GM19372 (cell line): ENCODE data around the gene KCNA5.

Source experiments
- ATAC-seq: cut with Tn5 transposase; IDR thresholded peaks from one replicate; pipeline ENCODE4 v1.9.1; 2021; ENCODE audit warnings: mild to moderate bottlenecking, low read depth, moderate library complexity; ENCODE audit not compliant: unreplicated experiment

KCNA5 gene

GRCh38 chr12:5059358-5059757 lies 15.7 kb downstream of the KCNA5 start:
- ATAC-seq, result no peak

GRCh38 chr12:5060958-5061357 lies 17.3 kb downstream of the KCNA5 start:
- no peak for ATAC-seq

- no peak for ATAC-seq
These were observed 19.5 kb downstream of the KCNA5 start for GRCh38 chr12:5063149-5063548.

- no peak for ATAC-seq
These were observed 21.3 kb downstream of the KCNA5 start for GRCh38 chr12:5064913-5065490.

- ATAC-seq, result no peak
These were observed 22.6 kb downstream of the KCNA5 start for GRCh38 chr12:5066251-5066650.

GRCh38 chr12:5068126-5068525 lies 24.4 kb downstream of the KCNA5 start:
- no peak for ATAC-seq

- ATAC-seq, result no peak
These were observed 24.9 kb downstream of the KCNA5 start for GRCh38 chr12:5068619-5069018.

GRCh38 chr12:5070090-5070489 lies 26.4 kb downstream of the KCNA5 start:
- no peak for ATAC-seq

GRCh38 chr12:5071496-5071895 lies 27.8 kb downstream of the KCNA5 start:
- ATAC-seq, result no peak

- ATAC-seq, result no peak
These were observed 28.6 kb downstream of the KCNA5 start for GRCh38 chr12:5072311-5072710.

GRCh38 chr12:5073054-5073453 lies 29.4 kb downstream of the KCNA5 start:
- no peak for ATAC-seq

GRCh38 chr12:5073853-5074252 lies 30.2 kb downstream of the KCNA5 start:
- no peak for ATAC-seq

GRCh38 chr12:5076761-5077160 lies 33.1 kb downstream of the KCNA5 start:
- ATAC-seq, result no peak

- no peak for ATAC-seq
These were observed 34.7 kb downstream of the KCNA5 start for GRCh38 chr12:5078423-5078822.

GRCh38 chr12:5081016-5081415 lies 37.3 kb downstream of the KCNA5 start:
- no peak for ATAC-seq

- no peak for ATAC-seq
These were observed 40.5 kb downstream of the KCNA5 start for GRCh38 chr12:5083955-5084849.

GRCh38 chr12:5085896-5086295 lies 42.2 kb downstream of the KCNA5 start:
- ATAC-seq, result no peak

- no peak for ATAC-seq
These were observed 44.3 kb downstream of the KCNA5 start for GRCh38 chr12:5087831-5088554.

- no peak for ATAC-seq
These were observed 45.0 kb downstream of the KCNA5 start for GRCh38 chr12:5088586-5089264.

- ATAC-seq, result no peak
These were observed 50.9 kb downstream of the KCNA5 start for GRCh38 chr12:5094551-5094950.

GRCh38 chr12:5094986-5095385 lies 51.3 kb downstream of the KCNA5 start:
- ATAC-seq, result no peak
